Measurements from ENCODE around the gene STAG1.
A peak's percentile ranks its signal among the peaks of the same experiment; 100 is the strongest.
"Not testable (repeated sequence)": the region's sequence is repeated elsewhere in the genome, so short reads cannot be mapped to it uniquely, and the experiment has no call there.

Gene STAG1

GRCh38 chr3:136485777-136486176 lies 266.4 kb downstream of the STAG1 start:
- no peak for DNase-seq
- TF ChIP-seq GATA1 (IDR thresholded peaks at IDR 0.05; ENCODE audit: low read depth, low read length) (no peak), POLR2A (IDR thresholded peaks at IDR 0.05; ENCODE audit: low read length) (no peak)

GRCh38 chr3:136476280-136476679 lies 275.9 kb downstream of the STAG1 start:
- DNase-seq: no peak
- no peak for TF ChIP-seq GATA1 (IDR thresholded peaks at IDR 0.05; ENCODE audit: low read depth, low read length)
- no peak for TF ChIP-seq POLR2A (IDR thresholded peaks at IDR 0.05; ENCODE audit: low read length)

- not testable (repeated sequence) for DNase-seq
Observed at GRCh38 chr3:136474876-136475275, 277.3 kb downstream of the STAG1 start.

GRCh38 chr3:136473716-136474326 lies 278.4 kb downstream of the STAG1 start:
- DNase-seq: no peak
- no peak for TF ChIP-seq POLR2A (IDR thresholded peaks at IDR 0.05; ENCODE audit: low read length)
- TF ChIP-seq GATA1 (IDR thresholded peaks at IDR 0.05; ENCODE audit: low read depth, low read length): no peak

- DNase-seq: no peak
- no peak for TF ChIP-seq GATA1 (IDR thresholded peaks at IDR 0.05; ENCODE audit: low read depth, low read length)
- TF ChIP-seq POLR2A (IDR thresholded peaks at IDR 0.05; ENCODE audit: low read length): no peak
Observed at GRCh38 chr3:136465296-136465695, 286.9 kb downstream of the STAG1 start.

- no peak for DNase-seq
- no peak for TF ChIP-seq POLR2A (IDR thresholded peaks at IDR 0.05; ENCODE audit: low read length)
- no peak for TF ChIP-seq GATA1 (IDR thresholded peaks at IDR 0.05; ENCODE audit: low read depth, low read length)
Observed at GRCh38 chr3:136464502-136464901, 287.7 kb downstream of the STAG1 start.

- no peak for TF ChIP-seq GATA1 (IDR thresholded peaks at IDR 0.05; ENCODE audit: low read depth, low read length)
- TF ChIP-seq POLR2A (IDR thresholded peaks at IDR 0.05; ENCODE audit: low read length): no peak
- DNase-seq: no peak
Observed at GRCh38 chr3:136463170-136463569, 289.0 kb downstream of the STAG1 start.

- DNase-seq: no peak
- TF ChIP-seq POLR2A (IDR thresholded peaks at IDR 0.05; ENCODE audit: low read length): no peak
- no peak for TF ChIP-seq GATA1 (IDR thresholded peaks at IDR 0.05; ENCODE audit: low read depth, low read length)
Observed at GRCh38 chr3:136457793-136458192, 294.4 kb downstream of the STAG1 start.

GRCh38 chr3:136456196-136456595 lies 296.0 kb downstream of the STAG1 start:
- TF ChIP-seq GATA1 (IDR thresholded peaks at IDR 0.05; ENCODE audit: low read depth, low read length) (no peak), POLR2A (IDR thresholded peaks at IDR 0.05; ENCODE audit: low read length) (no peak)
- no peak for DNase-seq

- no peak for DNase-seq
- TF ChIP-seq GATA1 (IDR thresholded peaks at IDR 0.05; ENCODE audit: low read depth, low read length) (no peak), POLR2A (IDR thresholded peaks at IDR 0.05; ENCODE audit: low read length) (no peak)
Observed at GRCh38 chr3:136444581-136444980, 307.6 kb downstream of the STAG1 start.

- DNase-seq: peak; percentile 17 to 42
Observed at GRCh38 chr3:136437043-136437442, 315.1 kb downstream of the STAG1 start.

GRCh38 chr3:136434429-136434828 lies 317.7 kb downstream of the STAG1 start:
- no peak for TF ChIP-seq GATA1 (IDR thresholded peaks at IDR 0.05; ENCODE audit: low read depth, low read length)
- peak in 1 of 2 experiments; percentile 19 for DNase-seq

More at GRCh38 chr3:136437043-136437442, 315.1 kb downstream of the STAG1 start:
- TF ChIP-seq GATA1 (IDR thresholded peaks at IDR 0.05; ENCODE audit: low read depth, low read length) (no peak), POLR2A (IDR thresholded peaks at IDR 0.05; ENCODE audit: low read length) (no peak)

- no peak for DNase-seq
- TF ChIP-seq POLR2A (IDR thresholded peaks at IDR 0.05; ENCODE audit: low read length) (no peak), GATA1 (IDR thresholded peaks at IDR 0.05; ENCODE audit: low read depth, low read length) (no peak)
Observed at GRCh38 chr3:136432685-136433084, 319.5 kb downstream of the STAG1 start.

GRCh38 chr3:136428167-136428566 lies 324.0 kb downstream of the STAG1 start:
- peak; percentile 29 to 55 for DNase-seq
- TF ChIP-seq POLR2A (IDR thresholded peaks at IDR 0.05; ENCODE audit: low read length) (no peak), GATA1 (IDR thresholded peaks at IDR 0.05; ENCODE audit: low read depth, low read length) (no peak)

GRCh38 chr3:136427236-136427635 lies 324.9 kb downstream of the STAG1 start:
- DNase-seq: no peak
- TF ChIP-seq POLR2A (IDR thresholded peaks at IDR 0.05; ENCODE audit: low read length) (no peak), GATA1 (IDR thresholded peaks at IDR 0.05; ENCODE audit: low read depth, low read length) (no peak)

GRCh38 chr3:136414476-136414875 lies 337.7 kb downstream of the STAG1 start:
- TF ChIP-seq POLR2A (IDR thresholded peaks at IDR 0.05; ENCODE audit: low read length) (no peak), GATA1 (IDR thresholded peaks at IDR 0.05; ENCODE audit: low read depth, low read length) (no peak)
- DNase-seq: peak; percentile 13 to 30
